Measurements from ENCODE around the gene TULP4.
"Not testable (repeated sequence)": the region's sequence is repeated elsewhere in the genome, so short reads cannot be mapped to it uniquely, and the experiment has no call there.

The TULP4 gene

GRCh38 chr6:158475344-158476302 is 163.4 kb downstream of the TULP4 start:
- peak; percentile 93 for DNase-seq

- DNase-seq, result peak; percentile 19
These were observed 164.1 kb downstream of the TULP4 start for GRCh38 chr6:158476389-158476788.

- DNase-seq, result not testable (repeated sequence)
These were observed 165.5 kb downstream of the TULP4 start for GRCh38 chr6:158477722-158478121.

- DNase-seq, result no peak
These were observed 168.7 kb downstream of the TULP4 start for GRCh38 chr6:158480989-158481388.

- DNase-seq, result no peak
These were observed 169.6 kb downstream of the TULP4 start for GRCh38 chr6:158481690-158482473.

- DNase-seq, result no peak
These were observed 173.2 kb downstream of the TULP4 start for GRCh38 chr6:158485431-158485830.

- DNase-seq, result no peak
These were observed 175.2 kb downstream of the TULP4 start for GRCh38 chr6:158487495-158487894.

- no peak for DNase-seq
These were observed 175.8 kb downstream of the TULP4 start for GRCh38 chr6:158488065-158488464.

GRCh38 chr6:158489441-158489840 is 177.2 kb downstream of the TULP4 start:
- no peak for DNase-seq

- no peak for DNase-seq
These were observed 180.6 kb downstream of the TULP4 start for GRCh38 chr6:158492881-158493280.

GRCh38 chr6:158496700-158497099 is 184.4 kb downstream of the TULP4 start:
- no peak for DNase-seq

- DNase-seq, result no peak
These were observed 185.4 kb downstream of the TULP4 start for GRCh38 chr6:158497620-158498019.

- no peak for DNase-seq
These were observed 186.1 kb downstream of the TULP4 start for GRCh38 chr6:158498362-158498761.

GRCh38 chr6:158499601-158500000 is 187.3 kb downstream of the TULP4 start:
- DNase-seq, result no peak

GRCh38 chr6:158500016-158500735 is 187.9 kb downstream of the TULP4 start:
- DNase-seq, result no peak

- DNase-seq, result no peak
These were observed 189.3 kb downstream of the TULP4 start for GRCh38 chr6:158501360-158502262.

- DNase-seq, result no peak
These were observed 190.1 kb downstream of the TULP4 start for GRCh38 chr6:158502263-158502950.

GRCh38 chr6:158503222-158503621 is 191.0 kb downstream of the TULP4 start:
- DNase-seq, result no peak

- DNase-seq, result no peak
These were observed 191.6 kb downstream of the TULP4 start for GRCh38 chr6:158503846-158504245.

GRCh38 chr6:158505194-158505593 is 192.9 kb downstream of the TULP4 start:
- DNase-seq, result no peak

- no peak for DNase-seq
These were observed 194.3 kb downstream of the TULP4 start for GRCh38 chr6:158506601-158507000.
